NCI-H1436 treated with DMSO at 0.1 percent for 48 hours (cell line): ENCODE data around the gene ARSG.
A peak's percentile ranks its signal among the peaks of the same experiment; 100 is the strongest.
"Not testable (repeated sequence)": the region's sequence is repeated elsewhere in the genome, so short reads cannot be mapped to it uniquely, and the experiment has no call there.

Experiments
- DNase-seq: peaks from one replicate; lab custom pipeline; 2025; lab: John Stamatoyannopoulos, UW

The ARSG gene

GRCh38 chr17:68398691-68399637 is 107.7 kb downstream of the ARSG start:
- no peak for DNase-seq

- no peak for DNase-seq
Observed at GRCh38 chr17:68399638-68400403, 108.5 kb downstream of the ARSG start.

GRCh38 chr17:68400404-68400735 is 109.1 kb downstream of the ARSG start:
- no peak for DNase-seq

GRCh38 chr17:68401288-68401687 is 110.0 kb downstream of the ARSG start:
- no peak for DNase-seq

GRCh38 chr17:68403122-68403521 is 111.8 kb downstream of the ARSG start:
- no peak for DNase-seq

- not testable (repeated sequence) for DNase-seq
Observed at GRCh38 chr17:68403837-68404236, 112.5 kb downstream of the ARSG start.

GRCh38 chr17:68407656-68408055 is 116.4 kb downstream of the ARSG start:
- not testable (repeated sequence) for DNase-seq

GRCh38 chr17:68413597-68414560 is 122.6 kb downstream of the ARSG start:
- peak; percentile 29 for DNase-seq

GRCh38 chr17:68414901-68415300 is 123.6 kb downstream of the ARSG start:
- DNase-seq: not testable (repeated sequence)

GRCh38 chr17:68417317-68417716 is 126.0 kb downstream of the ARSG start:
- DNase-seq: no peak

- no peak for DNase-seq
Observed at GRCh38 chr17:68418876-68419275, 127.6 kb downstream of the ARSG start.

GRCh38 chr17:68420065-68420464 is 128.8 kb downstream of the ARSG start:
- no peak for DNase-seq

- no peak for DNase-seq
Observed at GRCh38 chr17:68421486-68421885, 130.2 kb downstream of the ARSG start.

GRCh38 chr17:68422821-68423220 is 131.5 kb downstream of the ARSG start:
- no peak for DNase-seq

- DNase-seq: no peak
Observed at GRCh38 chr17:68423251-68423650, 132.0 kb downstream of the ARSG start.

GRCh38 chr17:68424203-68424602 is 132.9 kb downstream of the ARSG start:
- DNase-seq: no peak

GRCh38 chr17:68424861-68425260 is 133.6 kb downstream of the ARSG start:
- peak; percentile 89 for DNase-seq

- DNase-seq: no peak
Observed at GRCh38 chr17:68425979-68426378, 134.7 kb downstream of the ARSG start.

GRCh38 chr17:68427575-68427974 is 136.3 kb downstream of the ARSG start:
- no peak for DNase-seq

- no peak for DNase-seq
Observed at GRCh38 chr17:68428498-68429172, 137.3 kb downstream of the ARSG start.

- no peak for DNase-seq
Observed at GRCh38 chr17:68429881-68430280, 138.6 kb downstream of the ARSG start.
